CD4-positive, alpha-beta T cell (primary cell): ENCODE results near the gene GLYR1. TPM values are rescaled to one million over a fixed set of nuclear protein-coding genes. Genes with fewer than 3 reads are reported as not detected.

Experiments used
- ATAC-seq: fragments of 200-7000 bp; cut with Tn5 transposase; one replicate; pipeline ENCODE4 v1.10.0; 2022; ENCODE audit warnings: mild to moderate bottlenecking; ENCODE audit not compliant: poor library complexity
- CTCF ChIA-PET: fragments of 350-600 bp; sonication (Branson Sonifier 250); formaldehyde crosslinking; loops from one replicate; lab custom pipeline; 2021; ENCODE audit warnings: antibody characterized with exemption, inconsistent platforms; lab: Charles Lee
- POLR2A ChIA-PET: fragments of 350-600 bp; sonication (Branson Sonifier 250); formaldehyde crosslinking; loops from one replicate; lab custom pipeline; 2021; ENCODE audit warnings: antibody characterized with exemption, inconsistent platforms; lab: Charles Lee
- DNase-seq, 14 experiments: peaks; one replicate each; pipeline ENCODE4 v3.0.0-alpha.2; 2013 to 2020; ENCODE audit warnings: mixed read lengths in 2 of 14
- H3K27ac ChIP-seq, 2 donors: one replicate each; pipeline versions ENCODE4 v1.5.1 to v1.7.0; 2013; ENCODE audit warnings: low read length in 2 of 2, low read depth in 1 of 2, mild to moderate bottlenecking in 1 of 2
- H3K27me3 ChIP-seq, 2 experiments: 1 replicate in 1 of 2; 2 replicates in 1 of 2; pipeline versions ENCODE4 v1.6.1 to v1.7.0; 2013; ENCODE audit warnings: low read length in 2 of 2, control low read depth in 1 of 2, mild to moderate bottlenecking in 1 of 2, moderate library complexity in 1 of 2; ENCODE audit not compliant: insufficient read depth in 2 of 2, control insufficient read depth in 1 of 2
- H3K36me3 ChIP-seq: one replicate; pipeline ENCODE4 v1.6.1; 2013; ENCODE audit warnings: low read length, control low read depth; ENCODE audit not compliant: insufficient read depth
- H3K4me1 ChIP-seq: one replicate; pipeline ENCODE4 v1.6.1; 2013; ENCODE audit warnings: low read length, control low read depth; ENCODE audit not compliant: insufficient read depth
- H3K4me3 ChIP-seq: one replicate; pipeline ENCODE4 v1.5.1; 2013; ENCODE audit warnings: mild to moderate bottlenecking, low read length, moderate library complexity
- H3K9me3 ChIP-seq, 2 experiments: 1 replicate in 1 of 2; 2 replicates in 1 of 2; pipeline versions ENCODE4 v1.6.1 to v1.7.0; 2013; ENCODE audit warnings: low read length in 2 of 2, mild to moderate bottlenecking in 2 of 2, control low read depth in 1 of 2, moderate library complexity in 1 of 2; ENCODE audit not compliant: control insufficient read depth in 1 of 2, insufficient read depth in 1 of 2
- H3K27ac Mint-ChIP-seq: one replicate; pipeline ENCODE4 v1.8.0; 2020; ENCODE audit warnings: mixed read lengths
- H3K27me3 Mint-ChIP-seq: one replicate; pipeline ENCODE4 v1.8.0; 2021; ENCODE audit warnings: mixed read lengths
- H3K36me3 Mint-ChIP-seq: one replicate; pipeline ENCODE4 v1.8.0; 2021; ENCODE audit warnings: low read depth, mixed read lengths
- H3K4me1 Mint-ChIP-seq: one replicate; pipeline ENCODE4 v1.8.0; 2021; ENCODE audit warnings: low read depth, mixed read lengths
- H3K4me3 Mint-ChIP-seq: one replicate; pipeline ENCODE4 v1.8.0; 2020; ENCODE audit warnings: mild to moderate bottlenecking, mixed read lengths
- H3K9me3 Mint-ChIP-seq: one replicate; pipeline ENCODE4 v1.8.0; 2020; ENCODE audit warnings: mixed read lengths
- CTCF ChIP-seq: fragments of 200-600 bp; IDR thresholded peaks from one replicate; pipeline ENCODE4 v1.8.0; 2022; ENCODE audit warnings: antibody characterized with exemption, mild to moderate bottlenecking
- intact Hi-C, 2 experiments: fragments of 100-400 bp; cut with DNase I in 1 of 2; cut with micrococcal nuclease in 1 of 2; formaldehyde crosslinking; loops; one replicate each; pipeline versions ENCODE4 v1.15.1 to v1.9.0; 2023 to 2025; cut with DNase I, micrococcal nuclease
- total RNA-seq, 174 experiments: library from RNA in 2 of 174; stranded (reverse) in 2 of 174; gene quantifications; one replicate each; pipeline ENCODE4 v1.2.3 and lab custom pipeline; 2021 to 2026

GLYR1 gene
- total RNA-seq, 2 experiments from 2014 or later: 71.7 to 77.2 TPM

- DNase-seq: no peak
Measured at GRCh38 chr16:4783251-4783950, 63.7 kb downstream of the GLYR1 start.

GRCh38 chr16:4780235-4780634, 66.9 kb downstream of the GLYR1 start:
- H3K4me1 ChIP-seq: no peaks in the 10 kb centered on the region
- H3K36me3 ChIP-seq: no peaks in the 10 kb centered on the region
- TF ChIP-seq CTCF: no peak
- no peak overlapping the region for H3K27ac ChIP-seq
- Mint-ChIP-seq H3K27me3 (no peaks in the 10 kb centered on the region), H3K9me3 (no peaks in the 10 kb centered on the region), H3K4me3 (no peak overlapping the region), H3K27ac (no peak overlapping the region), H3K4me1 (no peaks in the 10 kb centered on the region), H3K36me3 (no peaks in the 10 kb centered on the region)
- no peak overlapping the region for H3K4me3 ChIP-seq
- intact Hi-C loops: no loop called here
- POLR2A ChIA-PET: no interaction called here
- CTCF ChIA-PET: no interaction called here
- no peak for ATAC-seq
- no peak for DNase-seq
- H3K27me3 ChIP-seq: no peaks in the 10 kb centered on the region
- H3K9me3 ChIP-seq: no peaks in the 10 kb centered on the region

More at GRCh38 chr16:4783251-4783950, 63.7 kb downstream of the GLYR1 start:
- no peaks in the 10 kb centered on the region for H3K27me3 Mint-ChIP-seq
- no peaks in the 10 kb centered on the region for H3K36me3 ChIP-seq
- no peaks in the 10 kb centered on the region for H3K4me1 Mint-ChIP-seq
- ATAC-seq: no peak
- H3K27ac ChIP-seq: no peak overlapping the region
- H3K4me1 ChIP-seq: no peaks in the 10 kb centered on the region
- CTCF ChIA-PET: no interaction called here
- no peak for TF ChIP-seq CTCF
- intact Hi-C loops: no loop called here
- POLR2A ChIA-PET: no interaction called here
- no peak overlapping the region for H3K27ac Mint-ChIP-seq
- no peak overlapping the region for H3K4me3 Mint-ChIP-seq
- H3K27me3 ChIP-seq: no peaks in the 10 kb centered on the region
- no peaks in the 10 kb centered on the region for H3K9me3 ChIP-seq
- H3K36me3 Mint-ChIP-seq: no peaks in the 10 kb centered on the region
- H3K4me3 ChIP-seq: no peak overlapping the region
- no peaks in the 10 kb centered on the region for H3K9me3 Mint-ChIP-seq

DNA sequence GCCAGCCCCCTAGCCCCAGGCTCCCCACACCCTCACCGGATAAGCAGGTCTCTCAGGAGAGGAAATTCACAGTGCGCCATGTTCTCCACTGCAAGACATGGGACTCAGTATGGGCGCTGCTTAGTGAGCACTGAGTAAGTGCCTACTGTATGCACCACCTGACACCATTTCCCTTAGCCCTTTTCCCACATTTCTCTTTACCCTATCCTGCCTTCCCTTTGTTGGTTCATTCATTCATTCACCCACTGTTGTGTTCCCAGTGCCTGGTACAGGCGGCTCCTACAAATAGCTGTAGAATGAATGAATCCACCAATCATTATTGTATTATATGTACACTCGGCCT, 69.1 kb downstream of the GLYR1 start:
- no peak overlapping the region for H3K4me3 Mint-ChIP-seq
- DNase-seq: no peak
- H3K36me3 ChIP-seq: no peaks in the 10 kb centered on the region
- no peaks in the 10 kb centered on the region for H3K27me3 ChIP-seq
- no peak overlapping the region for H3K27ac Mint-ChIP-seq
- H3K4me1 ChIP-seq: no peaks in the 10 kb centered on the region
- ChIA-PET CTCF (no interaction called here), POLR2A (no interaction called here)
- no peaks in the 10 kb centered on the region for H3K36me3 Mint-ChIP-seq
- no peak overlapping the region for H3K4me3 ChIP-seq
- no peak for ATAC-seq
- H3K9me3 ChIP-seq: no peaks in the 10 kb centered on the region
- no peak overlapping the region for H3K27ac ChIP-seq
- no peaks in the 10 kb centered on the region for H3K9me3 Mint-ChIP-seq
- no peaks in the 10 kb centered on the region for H3K27me3 Mint-ChIP-seq
- TF ChIP-seq CTCF: no peak
- H3K4me1 Mint-ChIP-seq: no peaks in the 10 kb centered on the region
- intact Hi-C loops: no loop called here
